ENCODE measurements around the gene TMEM88. TPM values are rescaled to one million over a fixed set of nuclear protein-coding genes. Genes with fewer than 3 reads are reported as not detected.
"Not testable (repeated sequence)": the region's sequence is repeated elsewhere in the genome, so short reads cannot be mapped to it uniquely, and the experiment has no call there.

Gene TMEM88
- polyA plus RNA-seq, 5 donors = 12.5 to 23.6 (median 16.0) TPM

DNA sequence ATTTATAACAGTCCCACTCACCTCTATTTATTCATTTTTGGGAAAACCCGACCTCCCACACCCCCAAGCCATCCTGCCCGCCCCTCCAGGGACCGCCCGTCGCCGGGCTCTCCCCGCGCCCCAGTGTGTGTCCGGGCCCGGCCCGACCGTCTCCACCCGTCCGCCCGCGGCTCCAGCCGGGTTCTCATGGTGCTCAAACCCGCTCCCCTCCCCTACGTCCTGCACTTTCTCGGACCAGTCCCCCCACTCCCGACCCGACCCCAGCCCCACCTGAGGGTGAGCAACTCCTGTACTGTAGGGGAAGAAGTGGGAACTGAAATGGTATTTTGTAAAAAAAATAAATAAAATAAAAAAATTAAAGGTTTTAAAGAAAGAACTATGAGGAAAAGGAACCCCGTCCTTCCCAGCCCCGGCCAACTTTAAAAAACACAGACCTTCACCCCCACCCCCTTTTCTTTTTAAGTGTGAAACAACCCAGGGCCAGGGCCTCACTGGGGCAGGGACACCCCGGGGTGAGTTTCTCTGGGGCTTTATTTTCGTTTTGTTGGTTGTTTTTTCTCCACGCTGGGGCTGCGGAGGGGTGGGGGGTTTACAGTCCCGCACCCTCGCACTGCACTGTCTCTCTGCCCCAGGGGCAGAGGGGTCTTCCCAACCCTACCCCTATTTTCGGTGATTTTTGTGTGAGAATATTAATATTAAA is 638 bp upstream of the TMEM88 start:
- DNase-seq = no peak

GRCh38 chr17:7855660-7856010 is 769 bp downstream of the TMEM88 start:
- no peak for DNase-seq

DNA sequence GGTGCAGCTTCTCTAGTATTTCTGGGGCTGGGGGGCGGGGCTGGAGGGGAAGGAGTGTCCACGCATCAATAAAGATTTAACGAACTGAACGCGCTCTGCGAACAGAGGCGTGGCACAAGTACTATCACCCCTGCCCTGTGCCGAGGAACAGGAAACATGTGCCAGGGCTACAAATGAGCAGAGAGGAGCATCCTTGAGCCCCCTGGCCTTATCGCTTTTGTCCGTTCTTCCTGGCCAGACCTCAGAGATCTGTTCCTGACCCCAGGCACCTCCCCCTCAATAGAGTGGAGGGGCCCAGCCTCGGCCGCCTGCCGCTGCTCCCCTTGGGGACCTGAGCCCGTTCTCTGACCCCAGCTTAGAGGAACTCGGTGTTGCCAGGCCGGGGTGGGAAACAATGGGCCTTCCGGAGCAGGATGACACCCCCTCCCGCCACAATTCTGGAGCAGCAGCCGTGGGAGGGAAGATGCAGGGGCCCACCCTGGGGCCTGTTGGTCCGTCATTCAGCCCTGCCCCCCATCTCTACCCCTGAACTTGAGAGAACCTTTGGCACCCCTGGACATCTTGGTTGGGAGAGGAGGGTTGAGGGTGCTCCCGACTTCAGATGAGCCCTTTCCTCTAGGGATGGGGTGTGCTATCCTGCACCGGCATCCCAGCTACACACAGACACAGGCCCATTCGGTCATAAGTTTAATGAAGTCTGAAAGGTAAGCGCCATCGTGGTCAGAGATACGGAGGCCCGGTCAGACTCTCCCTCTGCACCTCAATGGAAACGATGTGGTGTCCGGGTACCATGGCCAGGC is 1.3 kb downstream of the TMEM88 start:
- DNase-seq = no peak

- peak; percentile 99 to 100 for DNase-seq
Measured at GRCh38 chr17:7856811-7857712, 2.2 kb downstream of the TMEM88 start, which contains the start of gene NAA38. TSS of gene NAA38 (minus strand) at chr17:7857559. CDS start at chr17:7857463, 96 bp downstream.

DNA sequence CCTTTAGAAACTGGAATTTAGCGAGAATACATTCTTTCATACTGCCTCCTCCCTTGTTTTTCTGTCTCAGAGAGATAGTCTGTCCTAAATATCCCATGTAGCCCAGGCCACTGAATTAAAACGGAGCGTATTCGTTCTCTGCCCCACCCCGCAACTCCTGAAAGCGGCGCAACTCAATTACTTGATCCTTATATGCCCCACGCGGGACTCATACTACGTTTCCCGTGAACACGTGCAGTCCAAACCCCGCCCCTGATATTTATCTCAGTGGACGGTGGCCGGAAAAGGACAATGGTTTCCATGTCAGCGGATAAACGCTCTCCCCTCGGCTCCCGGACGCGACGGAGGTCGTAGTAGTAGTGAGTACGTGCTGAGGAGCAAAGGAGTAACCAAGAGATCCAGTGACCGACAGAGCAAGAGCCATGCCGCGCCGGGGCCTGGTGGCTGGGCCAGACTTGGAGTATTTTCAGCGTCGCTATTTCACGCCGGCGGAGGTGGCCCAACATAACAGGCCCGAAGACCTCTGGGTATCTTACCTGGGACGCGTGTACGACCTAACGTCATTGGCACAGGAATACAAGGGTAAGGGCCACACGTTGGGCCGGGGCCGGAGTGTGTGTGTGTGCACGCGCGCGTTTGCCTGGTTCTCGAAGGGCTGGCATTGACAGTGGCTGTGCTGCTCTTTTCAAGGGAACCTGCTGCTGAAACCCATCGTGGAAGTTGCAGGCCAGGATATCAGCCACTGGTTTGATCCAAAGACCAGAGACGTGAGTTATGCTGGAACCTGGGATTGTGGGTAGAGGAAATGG is 3.1 kb downstream of the TMEM88 start, which contains the start of gene CYB5D1:
Gene CYB5D1 (plus strand): TSS at position 291 of the 809 bp plus-strand sequence. CDS start 132 bp downstream, at position 423.
- peak in 1 of 2 donors; percentile 93 for DNase-seq

- DNase-seq = no peak
Measured at GRCh38 chr17:7858522-7858810, 3.6 kb downstream of the TMEM88 start.

GRCh38 chr17:7859028-7859427 is 4.2 kb downstream of the TMEM88 start:
- no peak for DNase-seq

DNA sequence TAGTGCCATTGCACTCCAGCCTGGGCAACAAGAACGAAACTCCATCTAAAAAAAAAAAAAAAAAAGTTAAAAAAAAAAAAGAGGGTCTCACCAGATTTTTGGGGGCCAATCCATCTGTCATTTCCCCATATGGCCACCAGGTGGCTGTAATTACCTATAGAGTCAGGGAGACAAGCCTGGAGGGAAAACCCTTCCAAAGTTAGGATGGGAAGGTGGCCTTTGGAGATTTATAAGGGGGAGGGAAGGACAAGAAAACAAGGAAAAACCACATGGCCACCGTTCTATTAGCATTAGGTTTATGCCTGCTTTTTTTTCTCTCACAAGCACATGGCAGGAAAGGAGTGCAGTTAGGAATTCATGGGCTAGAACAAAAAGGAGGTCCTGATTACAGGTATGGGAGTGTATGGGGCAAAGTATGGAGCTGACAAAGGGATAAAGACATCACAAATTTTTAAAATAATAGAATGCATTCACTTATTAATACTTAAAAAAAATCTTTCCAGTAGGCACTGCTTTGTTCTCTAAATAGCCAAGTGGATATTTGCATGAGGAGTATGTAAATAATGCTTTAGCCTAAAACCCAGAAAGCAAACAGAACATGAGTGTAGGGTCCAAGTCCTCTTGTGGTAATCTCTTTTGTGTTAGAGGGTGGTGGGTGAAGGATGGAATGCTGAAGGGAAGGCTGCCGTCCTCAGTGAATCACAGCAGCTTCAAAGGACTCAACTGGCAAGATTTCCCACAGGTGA is 8.0 kb downstream of the TMEM88 start:
- DNase-seq = peak in 1 of 2 donors; percentile 45

DNA sequence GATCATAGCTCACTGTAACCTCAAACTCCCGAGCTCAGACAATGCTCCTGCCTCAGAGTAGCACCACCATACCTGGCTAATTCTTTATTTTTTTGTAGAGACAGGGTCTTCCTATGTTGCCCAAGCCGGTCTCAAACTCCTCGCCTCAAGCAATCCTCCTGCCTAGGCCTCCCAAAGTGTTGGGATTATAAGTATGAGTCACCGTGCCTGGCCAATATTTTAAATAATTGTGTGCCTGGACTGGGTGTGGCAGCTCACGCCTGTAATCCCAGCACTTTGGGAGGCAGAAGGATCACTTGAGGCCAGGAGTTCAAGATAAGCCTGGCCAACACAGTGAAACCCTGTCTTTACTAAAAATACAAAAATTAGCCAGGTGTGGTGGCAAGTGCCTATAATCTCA is 9.5 kb downstream of the TMEM88 start:
- not testable (repeated sequence) for DNase-seq

- DNase-seq = no peak
Measured at GRCh38 chr17:7864995-7865650, 10.3 kb downstream of the TMEM88 start.

GRCh38 chr17:7867881-7868329 is 13.0 kb downstream of the TMEM88 start:
- no peak for DNase-seq

DNA sequence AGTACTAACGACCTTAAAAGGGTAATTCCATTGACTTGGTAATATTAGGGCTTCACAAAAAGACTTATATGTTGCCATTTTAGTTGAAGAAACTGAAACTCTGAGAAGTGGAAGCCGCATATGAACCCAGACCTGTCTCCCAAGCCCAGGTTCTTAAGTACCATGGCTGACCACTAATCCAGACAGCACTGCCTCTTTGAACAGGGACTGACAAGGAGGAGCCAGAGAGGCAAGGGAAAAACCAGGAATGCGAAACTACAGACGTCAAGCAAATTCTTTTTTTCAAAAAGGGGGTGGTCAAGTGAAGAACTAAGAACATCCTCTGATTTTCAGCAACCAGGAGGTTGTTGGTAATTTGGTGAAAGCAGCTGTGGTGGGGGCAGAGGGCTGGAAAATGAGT is 18.2 kb downstream of the TMEM88 start:
- no peak for DNase-seq

DNA sequence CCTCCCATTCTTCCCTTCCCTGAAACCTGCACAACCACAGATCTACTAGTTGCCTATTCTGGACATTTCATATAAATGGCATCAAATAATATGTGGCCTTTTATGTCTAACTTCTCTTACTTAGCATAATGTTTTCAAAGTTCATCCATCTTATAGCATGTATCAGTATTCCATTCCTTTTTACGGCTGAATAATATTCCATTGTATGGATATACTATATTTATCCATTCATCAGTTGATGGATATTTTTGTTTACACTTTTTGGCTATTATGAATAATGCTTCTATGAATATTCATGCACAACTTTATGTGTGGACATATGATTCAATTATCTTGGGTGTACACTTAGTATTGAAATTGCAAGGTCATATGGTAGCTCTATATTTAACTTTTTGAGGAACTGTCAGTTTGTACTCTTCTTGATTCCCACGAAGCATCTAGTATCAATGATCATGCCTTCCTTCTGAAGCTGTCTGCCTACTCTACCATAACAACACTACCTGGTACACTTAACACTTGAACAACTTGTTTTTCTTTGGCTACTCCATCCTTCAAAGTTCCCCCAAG is 21.0 kb downstream of the TMEM88 start:
- no peak for DNase-seq

- DNase-seq = no peak
Measured at GRCh38 chr17:7878234-7878633, 23.4 kb downstream of the TMEM88 start.

DNA sequence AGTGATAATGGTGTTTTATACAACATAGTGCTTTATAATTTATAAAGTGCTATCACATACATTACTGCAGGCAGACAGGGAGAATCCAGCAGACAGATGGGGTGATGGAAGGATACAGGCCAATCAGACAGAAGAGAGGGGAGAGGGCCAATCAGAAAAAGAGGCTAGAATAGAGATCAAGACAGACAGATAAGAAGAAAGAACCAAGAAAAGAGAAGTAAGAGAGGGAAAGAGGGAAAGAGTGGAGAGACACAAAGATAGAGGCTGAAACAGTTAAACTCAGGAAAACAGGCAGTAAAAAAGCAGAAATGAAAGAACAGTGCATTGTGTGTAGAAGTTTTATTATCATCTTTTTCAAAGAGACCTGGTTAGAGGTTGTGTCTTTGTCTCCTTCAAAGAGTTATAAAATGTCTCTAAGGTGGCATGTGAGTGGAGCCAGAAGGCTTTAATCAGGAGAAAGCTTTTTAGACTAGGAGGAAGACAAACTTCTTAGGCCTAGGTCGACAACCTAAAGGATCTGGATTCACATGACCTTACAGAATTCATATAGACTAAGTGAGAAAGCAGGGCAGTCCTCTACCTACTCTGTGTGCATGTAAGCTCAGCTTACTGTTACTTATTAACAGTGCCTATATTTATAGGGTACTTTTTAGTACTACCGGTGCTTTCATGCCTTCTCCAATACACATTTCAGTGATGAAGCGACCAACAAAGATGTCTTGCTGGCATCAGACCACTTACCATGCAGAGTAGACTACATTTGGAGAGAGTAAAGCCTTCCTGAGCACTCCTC is 25.4 kb downstream of the TMEM88 start:
- DNase-seq = no peak

- no peak for DNase-seq
Measured at GRCh38 chr17:7881276-7882054, 26.6 kb downstream of the TMEM88 start.

- no peak for DNase-seq
Measured at GRCh38 chr17:7882068-7882467, 27.2 kb downstream of the TMEM88 start.

DNA sequence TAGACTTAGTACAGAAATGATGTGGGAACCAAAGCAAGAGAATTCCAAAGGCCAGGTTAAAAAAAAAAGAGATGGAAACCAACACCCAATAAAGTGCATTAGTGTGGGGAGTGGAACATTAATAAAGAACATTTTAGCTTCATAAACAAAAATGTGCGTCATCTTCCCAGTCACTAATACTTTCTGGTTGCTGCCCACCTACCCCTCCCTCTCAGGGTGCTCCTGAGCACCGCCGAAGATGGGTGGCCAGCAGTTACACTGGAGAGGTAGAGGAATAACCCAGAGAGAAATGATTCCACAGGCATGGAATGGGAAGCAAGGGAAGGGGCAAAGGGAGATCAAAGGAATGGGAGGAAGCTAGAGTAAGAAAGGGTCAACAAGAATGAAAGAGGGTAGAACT is 27.8 kb downstream of the TMEM88 start:
- DNase-seq = no peak

All from right lung (tissue), 5 donors.